ENCODE measurements around the gene NCKAP1. TPM values are rescaled to one million over a fixed set of nuclear protein-coding genes. Genes with fewer than 3 reads are reported as not detected.
"Not testable (repeated sequence)": the region's sequence is repeated elsewhere in the genome, so short reads cannot be mapped to it uniquely, and the experiment has no call there.

The NCKAP1 gene
- total and polyA plus RNA-seq, 2 of the 4 experiments (the other 2 are of a cell fraction) = 91.1 to 160 TPM

DNA sequence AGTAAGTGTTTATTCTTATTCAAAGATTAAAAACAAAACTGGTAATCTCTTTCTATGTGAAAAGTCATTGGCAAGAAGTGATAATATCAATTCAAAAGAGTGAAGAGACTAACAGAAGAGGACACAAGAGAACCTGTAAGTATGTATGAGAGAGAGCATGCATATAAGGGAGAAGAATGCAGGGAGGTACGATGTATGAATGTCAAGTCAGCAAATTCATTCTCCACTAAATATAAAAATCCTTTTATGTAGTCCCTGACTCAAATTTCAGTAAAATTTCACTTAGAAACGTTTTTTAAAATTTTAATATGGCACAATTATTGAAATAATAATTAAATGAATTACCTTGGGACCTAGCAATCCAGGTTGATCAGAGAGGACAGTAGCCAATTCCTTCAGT, 55.3 kb downstream of the NCKAP1 start:
- Histone ChIP-seq H3K36me3 (ENCODE audit: control insufficient read depth, insufficient read depth, low read length) (peaks cover 26% of the 10 kb centered on the region), H4K20me1 (ENCODE audit: insufficient read depth, low read length) (no peaks in the 10 kb centered on the region), H3K4me3 (ENCODE audit: insufficient read depth, low read depth, low read length) (no peak overlapping the region), H3K9me3 (ENCODE audit: control insufficient read depth, insufficient read depth, low read length) (no peaks in the 10 kb centered on the region), H3K23ac (ENCODE audit: low read depth, low read length) (no peak overlapping the region), H2BK20ac (ENCODE audit: low read depth, low read length) (no peak overlapping the region), H3K4me1 (ENCODE audit: control insufficient read depth, insufficient read depth, low read length) (no peaks in the 10 kb centered on the region), H2BK15ac (ENCODE audit: low read depth, low read length) (no peak overlapping the region), H3K79me1 (ENCODE audit: low read depth in 1 of 2, low read length in 2 of 2) (peaks cover 0 to 4% of the 10 kb centered on the region in 2 experiments; a peak in 1 of 4 replicates), H3K4me2 (ENCODE audit: low read depth, low read length) (no peak overlapping the region), H3K9me1 (ENCODE audit: insufficient read depth, low read length) (no peaks in the 10 kb centered on the region), H3K14ac (replicated peaks; ENCODE audit: low read depth, low read length) (no peak overlapping the region), H4K91ac (ENCODE audit: insufficient read depth, low read depth, low read length) (no peak overlapping the region), H2AK9ac (replicated peaks; ENCODE audit: low read depth, low read length, poor library complexity) (no peak overlapping the region), H4K8ac (ENCODE audit: low read depth in 2 of 2, low read length in 2 of 2) (no peak overlapping the region), H3K4ac (ENCODE audit: low read depth, low read length) (no peak overlapping the region), H3K56ac (ENCODE audit: extremely low read depth, insufficient read depth, low read length) (no peak overlapping the region), H3K27ac (ENCODE audit: insufficient read depth, low read length) (no peak overlapping the region), H4K5ac (ENCODE audit: low read depth, low read length) (no peak overlapping the region), H2BK120ac (ENCODE audit: low read depth, low read length) (no peak overlapping the region), H3K27me3 (ENCODE audit: control insufficient read depth, insufficient read depth, low read length) (no peaks in the 10 kb centered on the region), H2BK5ac (ENCODE audit: low read depth, low read length, poor library complexity, severe bottlenecking) (no peak overlapping the region), H2AFZ (replicated peaks; ENCODE audit: low read length, poor library complexity) (no peak overlapping the region), H2AK5ac (ENCODE audit: low read depth, low read length) (no peak overlapping the region), H3K9ac (ENCODE audit: low read depth, low read length) (no peak overlapping the region), H3K18ac (ENCODE audit: low read depth, low read length) (no peak overlapping the region)
- ATAC-seq (ENCODE audit: low read depth) (no peak), DNase-seq (no peak)
- peak; percentile 95 for TF ChIP-seq MAFK (IDR thresholded peaks at IDR 0.05; ENCODE audit: low read depth, low read length)
- TF ChIP-seq, protein P1, sequence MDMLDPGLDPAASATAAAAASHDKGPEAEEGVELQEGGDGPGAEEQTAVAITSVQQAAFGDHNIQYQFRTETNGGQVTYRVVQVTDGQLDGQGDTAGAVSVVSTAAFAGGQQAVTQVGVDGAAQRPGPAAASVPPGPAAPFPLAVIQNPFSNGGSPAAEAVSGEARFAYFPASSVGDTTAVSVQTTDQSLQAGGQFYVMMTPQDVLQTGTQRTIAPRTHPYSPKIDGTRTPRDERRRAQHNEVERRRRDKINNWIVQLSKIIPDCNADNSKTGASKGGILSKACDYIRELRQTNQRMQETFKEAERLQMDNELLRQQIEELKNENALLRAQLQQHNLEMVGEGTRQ (IDR thresholded peaks at IDR 0.05; ENCODE audit: low read depth, low read length) = no peak
- CTCF ChIA-PET = no interaction called here
- intact Hi-C loops (cut with micrococcal nuclease) = no loop called here
- WGBS, 2 experiments (ENCODE audit: extremely low coverage in 2 of 2, insufficient read length in 1 of 2) = no CpG with 5 or more reads among the region's 2 CpGs
- in situ Hi-C loops (cut with MboI; ENCODE audit: low sequenced_read_pairs) = loop anchor here (10.0 kb wide), 1 partner anchor 218 kb away; no protein-coding TSS in a partner anchor
- dilution Hi-C loops (cut with HindIII; ENCODE audit: low sequenced_read_pairs, unreplicated experiment) = no loop called here
- POLR2A ChIA-PET (ENCODE audit: unreplicated experiment) = no interaction called here
- BruUV-seq (replicated peaks) = no TSS peak

DNA sequence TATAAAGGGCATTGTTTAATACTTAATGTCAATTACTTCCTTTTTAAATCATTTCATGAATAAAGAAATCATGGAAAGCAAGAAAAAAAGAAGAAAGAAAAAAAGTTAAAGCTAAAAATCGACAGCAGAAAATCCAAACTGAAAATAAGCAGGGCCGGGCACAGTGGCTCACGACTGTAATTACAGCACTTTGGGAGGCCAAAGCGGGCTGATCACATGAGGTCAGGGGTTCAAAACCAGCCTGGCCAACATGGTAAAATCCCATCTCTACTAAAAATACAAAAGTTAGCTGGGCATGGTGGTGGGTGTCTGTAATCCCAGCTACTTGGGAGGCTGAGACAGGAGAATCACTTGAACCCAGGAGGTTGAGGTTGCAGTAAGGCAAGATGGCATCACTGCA, 56.8 kb downstream of the NCKAP1 start:
- H2AK9ac ChIP-seq (replicated peaks; ENCODE audit: low read depth, low read length, poor library complexity); H2BK5ac ChIP-seq (ENCODE audit: low read depth, low read length, poor library complexity, severe bottlenecking); H2BK20ac ChIP-seq (ENCODE audit: low read depth, low read length); H2BK120ac ChIP-seq (ENCODE audit: low read depth, low read length); H3K18ac ChIP-seq (ENCODE audit: low read depth, low read length); dilution Hi-C loops (cut with HindIII; ENCODE audit: low sequenced_read_pairs, unreplicated experiment); H3K27me3 ChIP-seq (ENCODE audit: control insufficient read depth, insufficient read depth, low read length); H3K14ac ChIP-seq (replicated peaks; ENCODE audit: low read depth, low read length); ATAC-seq (ENCODE audit: low read depth); H3K4ac ChIP-seq (ENCODE audit: low read depth, low read length); H2AFZ ChIP-seq (replicated peaks; ENCODE audit: low read length, poor library complexity); H3K27ac ChIP-seq (ENCODE audit: insufficient read depth, low read length); H4K5ac ChIP-seq (ENCODE audit: low read depth, low read length); H4K8ac ChIP-seq (ENCODE audit: low read depth in 2 of 2, low read length in 2 of 2); H2BK15ac ChIP-seq (ENCODE audit: low read depth, low read length); H3K4me1 ChIP-seq (ENCODE audit: control insufficient read depth, insufficient read depth, low read length); BruUV-seq (replicated peaks); intact Hi-C loops (cut with micrococcal nuclease); H2AK5ac ChIP-seq (ENCODE audit: low read depth, low read length); H3K4me2 ChIP-seq (ENCODE audit: low read depth, low read length); POLR2A ChIA-PET (ENCODE audit: unreplicated experiment); DNase-seq; H3K4me3 ChIP-seq (ENCODE audit: insufficient read depth, low read depth, low read length); H3K79me1 ChIP-seq (ENCODE audit: low read depth in 1 of 2, low read length in 2 of 2); H3K9ac ChIP-seq (ENCODE audit: low read depth, low read length); H3K9me3 ChIP-seq (ENCODE audit: control insufficient read depth, insufficient read depth, low read length); H3K9me1 ChIP-seq (ENCODE audit: insufficient read depth, low read length); H4K91ac ChIP-seq (ENCODE audit: insufficient read depth, low read depth, low read length); H4K20me1 ChIP-seq (ENCODE audit: insufficient read depth, low read length); H3K56ac ChIP-seq (ENCODE audit: extremely low read depth, insufficient read depth, low read length); H3K23ac ChIP-seq (ENCODE audit: low read depth, low read length): not testable (repeated sequence)
- CTCF ChIA-PET = interaction anchor here (2.1 kb wide), 1 partner anchor 219 kb away, joined by 7 read pairs; no protein-coding TSS in a partner anchor
- peaks cover 27% of the 10 kb centered on the region for H3K36me3 ChIP-seq (ENCODE audit: control insufficient read depth, insufficient read depth, low read length)
- no CpG with 5 or more reads among the region's 4 CpGs for WGBS, 2 experiments (ENCODE audit: extremely low coverage in 2 of 2, insufficient read length in 1 of 2)
- in situ Hi-C loops (cut with MboI; ENCODE audit: low sequenced_read_pairs) = loop anchor here (10.0 kb wide), 1 partner anchor 217 kb away; no protein-coding TSS in a partner anchor
